RWPE2 (cell line): ENCODE results near the gene PARL.

Source experiments
- ATAC-seq: fragments of 200-7000 bp; cut with Tn5 transposase; 3 replicates; pipeline ENCODE4 v1.9.1; 2021; ENCODE audit warnings: low read depth
- DNase-seq: peaks from one replicate; pipeline ENCODE4 v3.0.0-alpha.2; 2020; ENCODE audit warnings: low spot score
- H3K27ac ChIP-seq: fragments of 450-650 bp; 2 replicates; pipeline ENCODE4 v1.5.1; 2017; ENCODE audit warnings: mild to moderate bottlenecking; ENCODE audit not compliant: poor library complexity, severe bottlenecking
- H3K27me3 ChIP-seq: fragments of 250-450 bp; sonication (Bioruptor Pico); 2 replicates; pipeline ENCODE4 v1.5.1; 2021; ENCODE audit warnings: mild to moderate bottlenecking, moderate library complexity; ENCODE audit not compliant: insufficient read depth, poor library complexity, severe bottlenecking
- H3K36me3 ChIP-seq: fragments of 250-450 bp; sonication (Bioruptor Pico); 2 replicates; pipeline ENCODE4 v1.5.1; 2020; ENCODE audit warnings: low read depth, mild to moderate bottlenecking, moderate library complexity
- H3K4me1 ChIP-seq: fragments of 250-450 bp; sonication (Bioruptor Pico); 2 replicates; pipeline ENCODE4 v1.5.1; 2021; ENCODE audit warnings: mild to moderate bottlenecking, moderate library complexity; ENCODE audit not compliant: insufficient read depth, poor library complexity, severe bottlenecking
- H3K4me3 ChIP-seq: fragments of 250-450 bp; sonication (Bioruptor Pico); 2 replicates; pipeline ENCODE4 v1.5.1; 2021; ENCODE audit warnings: mild to moderate bottlenecking, moderate library complexity; ENCODE audit not compliant: severe bottlenecking
- H3K9me3 ChIP-seq: fragments of 250-450 bp; sonication (Bioruptor Pico); 2 replicates; pipeline ENCODE4 v1.5.1; 2021; ENCODE audit warnings: mild to moderate bottlenecking, moderate library complexity; ENCODE audit not compliant: severe bottlenecking
- CTCF ChIP-seq: fragments of 450-650 bp; IDR thresholded peaks from one replicate; pipeline ENCODE4 v1.5.1; 2017; ENCODE audit warnings: mild to moderate bottlenecking, moderate library complexity; ENCODE audit not compliant: poor library complexity, severe bottlenecking

Gene PARL

GRCh38 chr3:183802989-183803388 is 81.7 kb downstream of the PARL start:
- Histone ChIP-seq H3K9me3 (no peaks in the 10 kb centered on the region), H3K27me3 (no peaks in the 10 kb centered on the region), H3K36me3 (peaks cover 86% of the 10 kb centered on the region), H3K4me1 (no peaks in the 10 kb centered on the region), H3K27ac (no peak overlapping the region), H3K4me3 (no peak overlapping the region)
- TF ChIP-seq CTCF = no peak
- peak; percentile 8 for DNase-seq
- no peak for ATAC-seq

GRCh38 chr3:183801601-183802000 is 83.1 kb downstream of the PARL start:
- H3K27me3 ChIP-seq = no peaks in the 10 kb centered on the region
- H3K4me3 ChIP-seq = no peak overlapping the region
- no peak for TF ChIP-seq CTCF
- no peaks in the 10 kb centered on the region for H3K4me1 ChIP-seq
- no peak overlapping the region for H3K27ac ChIP-seq
- no peak for ATAC-seq
- H3K9me3 ChIP-seq = no peaks in the 10 kb centered on the region
- DNase-seq = no peak
- peaks cover 87% of the 10 kb centered on the region for H3K36me3 ChIP-seq

- no peaks in the 10 kb centered on the region for H3K27me3 ChIP-seq
- H3K27ac ChIP-seq = no peak overlapping the region
- H3K4me3 ChIP-seq = no peak overlapping the region
- peaks cover 87% of the 10 kb centered on the region for H3K36me3 ChIP-seq
- ATAC-seq = no peak
- TF ChIP-seq CTCF = no peak
- no peaks in the 10 kb centered on the region for H3K4me1 ChIP-seq
- DNase-seq = no peak
- no peaks in the 10 kb centered on the region for H3K9me3 ChIP-seq
Measured at GRCh38 chr3:183800243-183800863, 84.3 kb downstream of the PARL start.

GRCh38 chr3:183799461-183799860 is 85.2 kb downstream of the PARL start:
- Histone ChIP-seq H3K4me3 (no peak overlapping the region), H3K9me3 (no peaks in the 10 kb centered on the region), H3K36me3 (peaks cover 83% of the 10 kb centered on the region), H3K4me1 (no peaks in the 10 kb centered on the region), H3K27ac (no peak overlapping the region), H3K27me3 (no peaks in the 10 kb centered on the region)
- ATAC-seq (no peak), DNase-seq (no peak)
- TF ChIP-seq CTCF = no peak

- DNase-seq (no peak), ATAC-seq (peak; percentile 10; the same call in 1 of the 3 replicates)
- Histone ChIP-seq H3K4me3 (no peak overlapping the region), H3K9me3 (no peaks in the 10 kb centered on the region), H3K27ac (no peak overlapping the region), H3K27me3 (no peaks in the 10 kb centered on the region), H3K4me1 (no peaks in the 10 kb centered on the region), H3K36me3 (peaks cover 81% of the 10 kb centered on the region)
- TF ChIP-seq CTCF = no peak
Measured at GRCh38 chr3:183797996-183798395, 86.7 kb downstream of the PARL start.
